Urinary bladder (tissue), 4 donors: Measurements from ENCODE around the gene RPRD2. TPM values are rescaled to one million over a fixed set of nuclear protein-coding genes. Genes with fewer than 3 reads are reported as not detected.

ENCODE experiments used
- DNase-seq: peaks from one replicate; pipeline ENCODE4 v3.0.0-alpha.2; 2015; ENCODE audit errors: extremely low spot score
- H3K27ac ChIP-seq: one replicate; pipeline ENCODE4 v1.5.1; 2013; ENCODE audit warnings: low read depth, mild to moderate bottlenecking, moderate library complexity
- H3K36me3 ChIP-seq: one replicate; pipeline ENCODE4 v1.6.1; 2013; ENCODE audit warnings: mild to moderate bottlenecking, moderate library complexity; ENCODE audit not compliant: insufficient read depth
- H3K4me1 ChIP-seq: one replicate; pipeline ENCODE4 v1.6.1; 2013; ENCODE audit warnings: mild to moderate bottlenecking, moderate library complexity; ENCODE audit not compliant: insufficient read depth
- H3K4me3 ChIP-seq: one replicate; pipeline ENCODE4 v1.5.1; 2013; ENCODE audit warnings: low read depth, low read length
- WGBS: extraction: QIAGEN DNeasy Blood & Tissue Kit; methylation state at CpG from one replicate; pipeline ENCODE4 v1.1.7; 2013; 5-methylcytosine and 5-hydroxymethylcytosine counted together
- polyA plus RNA-seq: library from polyadenylated mRNA; stranded (reverse); fragments of 200-250 nt; gene quantifications from one replicate; pipeline ENCODE4 v1.2.3, GENCODE V29; 2013
- total RNA-seq: library from RNA; depleted of rRNA; stranded (reverse); fragments of >200 nt; gene quantifications from one replicate; pipeline ENCODE4 v1.2.3, GENCODE V29; 2014
- donor health status: healthy with polysubstance abuse.
- donor health status: healthy.

Gene RPRD2
- total and polyA plus RNA-seq, 2 donors, result 19.3 to 23.4 TPM

- H3K4me3 ChIP-seq, result no peak overlapping the region
- no peak for DNase-seq
- no peaks in the 10 kb centered on the region for H3K36me3 ChIP-seq
- no peaks in the 10 kb centered on the region for H3K4me1 ChIP-seq
- H3K27ac ChIP-seq, result no peak overlapping the region
- 57% methylated on average over 1 of the region's 1 CpG for WGBS
These were observed 157.4 kb downstream of the RPRD2 start for GRCh38 chr1:150521196-150521968.

DNA sequence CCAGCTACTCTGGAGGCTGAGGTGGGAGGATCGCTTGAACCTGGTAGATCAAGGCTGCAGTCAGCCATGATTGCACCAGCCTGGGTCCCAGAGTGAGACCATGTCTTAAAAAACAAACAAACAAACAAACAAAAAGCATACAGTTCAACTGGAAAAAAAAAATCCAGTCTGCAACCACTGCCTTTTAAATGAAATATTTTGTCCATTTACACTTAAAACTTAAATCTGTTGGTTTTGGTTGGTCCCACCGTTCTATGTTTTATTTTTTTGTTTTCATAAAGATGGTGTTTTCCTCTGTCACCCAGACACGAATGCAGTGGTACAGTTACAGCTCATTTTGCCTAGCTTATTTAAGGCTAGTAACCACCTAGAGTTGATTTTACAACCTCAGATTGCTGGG is 161.4 kb downstream of the RPRD2 start:
- 86% methylated on average over 3 of the region's 3 CpGs for WGBS
- Histone ChIP-seq H3K4me3 (no peak overlapping the region), H3K27ac (no peak overlapping the region), H3K36me3 (no peaks in the 10 kb centered on the region), H3K4me1 (no peaks in the 10 kb centered on the region)
- DNase-seq, result no peak

Other genes starting within 250 kb of the RPRD2 start
- 49.9 TPM for gene PLEKHO1, start 214.2 kb upstream of the RPRD2 start, total RNA-seq
- gene PLEKHO1, start 214.2 kb upstream of the RPRD2 start, polyA plus RNA-seq, result 207 TPM
- gene ANP32E, start 128.0 kb upstream of the RPRD2 start, total RNA-seq, result 38.8 TPM
- gene ANP32E, start 128.0 kb upstream of the RPRD2 start, polyA plus RNA-seq, result 30.8 TPM
- gene CA14, start 106.4 kb upstream of the RPRD2 start, total RNA-seq, result 0.37 TPM
- gene CA14, start 106.4 kb upstream of the RPRD2 start, polyA plus RNA-seq, result 1.9 TPM
- gene APH1A, start 95.1 kb upstream of the RPRD2 start, total RNA-seq, result 73.0 TPM
- 114 TPM for gene APH1A, start 95.1 kb upstream of the RPRD2 start, polyA plus RNA-seq
- 74.2 TPM for gene C1orf54, start 91.4 kb upstream of the RPRD2 start, total RNA-seq
- gene C1orf54, start 91.4 kb upstream of the RPRD2 start, polyA plus RNA-seq, result 21.5 TPM
- 2.4 TPM for gene CIART, start 81.6 kb upstream of the RPRD2 start, total RNA-seq
- 13.0 TPM for gene CIART, start 81.6 kb upstream of the RPRD2 start, polyA plus RNA-seq
- 33.6 TPM for gene MRPS21, start 70.3 kb upstream of the RPRD2 start, total RNA-seq
- gene MRPS21, start 70.3 kb upstream of the RPRD2 start, polyA plus RNA-seq, result 68.5 TPM
- gene PRPF3, start 42.6 kb upstream of the RPRD2 start, total RNA-seq, result 66.6 TPM
- gene PRPF3, start 42.6 kb upstream of the RPRD2 start, polyA plus RNA-seq, result 34.9 TPM
- 18.0 TPM for gene TARS2, start 123.3 kb downstream of the RPRD2 start, total RNA-seq
- 15.8 TPM for gene TARS2, start 123.3 kb downstream of the RPRD2 start, polyA plus RNA-seq
- 8.7 TPM for gene ECM1, start 144.0 kb downstream of the RPRD2 start, total RNA-seq
- gene ECM1, start 144.0 kb downstream of the RPRD2 start, polyA plus RNA-seq, result 40.8 TPM
- not detected for gene FALEC, start 151.6 kb downstream of the RPRD2 start, total RNA-seq
- 0.47 TPM for gene FALEC, start 151.6 kb downstream of the RPRD2 start, polyA plus RNA-seq
- 35.5 TPM for gene ADAMTSL4, start 185.3 kb downstream of the RPRD2 start, total RNA-seq
- gene ADAMTSL4, start 185.3 kb downstream of the RPRD2 start, polyA plus RNA-seq, result 144 TPM
- 160 TPM for gene MCL1, start 215.5 kb downstream of the RPRD2 start, total RNA-seq
- gene MCL1, start 215.5 kb downstream of the RPRD2 start, polyA plus RNA-seq, result 225 TPM